ENCODE data around the gene AOPEP. TPM values are rescaled to one million over a fixed set of nuclear protein-coding genes. Genes with fewer than 3 reads are reported as not detected.
A peak's percentile ranks its signal among the peaks of the same experiment; 100 is the strongest.

AOPEP gene
- total RNA-seq, 4 donors from 2014 or later, result 80.7 to 428 (median 126) TPM

DNA sequence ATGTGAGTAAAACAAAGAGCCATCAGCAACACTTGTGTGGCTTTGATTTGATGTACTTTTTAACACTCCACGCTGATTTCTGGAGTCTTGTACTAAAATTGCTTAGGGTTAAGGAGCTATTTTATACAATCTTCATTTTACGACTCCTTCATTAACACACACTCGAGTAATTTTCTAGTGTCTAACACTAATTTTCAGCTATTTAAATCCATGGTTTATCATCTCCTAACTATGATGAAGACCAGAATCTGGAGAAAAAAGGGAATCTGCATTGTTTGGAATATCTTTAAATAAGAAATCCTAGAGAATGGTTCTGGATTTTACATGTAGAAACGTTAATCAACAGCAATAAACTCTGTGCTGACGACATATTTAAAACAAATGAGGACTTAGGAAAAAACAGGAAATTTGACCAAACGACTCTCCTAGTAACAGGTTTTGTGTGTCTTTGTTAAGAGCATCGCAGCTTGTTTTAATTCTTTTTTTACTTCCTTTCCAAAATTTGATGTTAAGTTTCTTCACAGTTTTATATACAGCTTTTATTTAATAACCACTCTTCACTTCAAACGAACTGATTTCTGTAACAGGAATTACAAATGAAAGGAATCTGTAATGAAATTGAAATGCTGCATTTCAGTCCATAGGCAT, 138.5 kb downstream of the AOPEP start:
- TF ChIP-seq, protein P1, sequence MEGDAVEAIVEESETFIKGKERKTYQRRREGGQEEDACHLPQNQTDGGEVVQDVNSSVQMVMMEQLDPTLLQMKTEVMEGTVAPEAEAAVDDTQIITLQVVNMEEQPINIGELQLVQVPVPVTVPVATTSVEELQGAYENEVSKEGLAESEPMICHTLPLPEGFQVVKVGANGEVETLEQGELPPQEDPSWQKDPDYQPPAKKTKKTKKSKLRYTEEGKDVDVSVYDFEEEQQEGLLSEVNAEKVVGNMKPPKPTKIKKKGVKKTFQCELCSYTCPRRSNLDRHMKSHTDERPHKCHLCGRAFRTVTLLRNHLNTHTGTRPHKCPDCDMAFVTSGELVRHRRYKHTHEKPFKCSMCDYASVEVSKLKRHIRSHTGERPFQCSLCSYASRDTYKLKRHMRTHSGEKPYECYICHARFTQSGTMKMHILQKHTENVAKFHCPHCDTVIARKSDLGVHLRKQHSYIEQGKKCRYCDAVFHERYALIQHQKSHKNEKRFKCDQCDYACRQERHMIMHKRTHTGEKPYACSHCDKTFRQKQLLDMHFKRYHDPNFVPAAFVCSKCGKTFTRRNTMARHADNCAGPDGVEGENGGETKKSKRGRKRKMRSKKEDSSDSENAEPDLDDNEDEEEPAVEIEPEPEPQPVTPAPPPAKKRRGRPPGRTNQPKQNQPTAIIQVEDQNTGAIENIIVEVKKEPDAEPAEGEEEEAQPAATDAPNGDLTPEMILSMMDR (IDR thresholded peaks at IDR 0.05), result no peak
- TF ChIP-seq POLR2A (IDR thresholded peaks at IDR 0.05), result no peak
- Histone ChIP-seq H3K36me3 (no peaks in the 10 kb centered on the region), H3K4me1 (peaks cover 19 to 23% of the 10 kb centered on the region in 2 donors), H3K9me3 (no peaks in the 10 kb centered on the region), H3K4me3 (no peak overlapping the region), H3K27me3 (no peaks in the 10 kb centered on the region), H3K27ac (peak overlapping the region; percentile 88 to 97)
- no peak for DNase-seq
- intact Hi-C loops (cut with DNase I; ENCODE audit: low total_unique reads), result loop anchor here (10.0 kb wide), 1 partner anchor 50 kb away; no protein-coding TSS in a partner anchor

DNA sequence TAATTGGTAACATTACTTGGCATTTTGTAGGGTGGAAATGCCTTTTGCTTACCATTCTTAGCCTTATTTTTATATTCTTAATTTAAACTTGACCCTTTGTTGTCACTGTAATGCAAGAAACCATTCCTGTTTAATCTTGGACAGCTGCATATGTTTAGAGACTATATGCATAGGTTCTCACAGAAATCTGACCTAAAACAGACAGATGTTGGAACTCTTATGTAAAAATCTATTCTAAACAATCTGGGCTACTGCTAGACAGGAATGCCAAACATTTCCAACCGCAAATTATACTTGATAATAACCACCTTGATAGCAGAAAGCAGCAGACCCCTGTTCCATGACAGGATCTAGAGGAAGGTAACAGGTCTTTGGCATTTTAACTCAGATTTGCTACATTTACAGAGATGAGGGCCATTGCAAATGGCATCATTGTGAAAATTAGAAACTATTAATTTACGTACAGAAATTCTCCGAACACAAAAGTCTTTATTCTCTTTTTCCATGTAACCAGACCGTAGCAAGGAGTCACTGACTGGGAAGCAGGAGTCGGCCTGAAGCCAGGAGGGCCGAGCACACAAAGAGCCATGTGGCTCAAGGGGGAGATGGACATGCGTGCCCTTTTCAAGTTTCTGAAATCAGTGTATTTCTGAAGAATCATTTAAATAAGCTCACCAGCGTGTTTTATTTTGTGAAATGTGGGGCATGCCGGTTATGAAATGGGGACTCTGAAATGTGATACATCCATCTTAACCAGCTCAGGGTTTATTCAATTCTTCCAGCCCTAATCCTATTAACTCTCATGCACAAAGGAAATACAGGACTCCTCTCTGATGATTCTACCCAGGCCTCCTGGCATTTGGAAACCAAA, 139.3 kb downstream of the AOPEP start:
- intact Hi-C loops (cut with DNase I; ENCODE audit: low total_unique reads), result loop anchor here (10.0 kb wide), 1 partner anchor 51 kb away; no protein-coding TSS in a partner anchor
- no peaks in the 10 kb centered on the region for H3K36me3 ChIP-seq
- no peak overlapping the region for H3K4me3 ChIP-seq
- no peaks in the 10 kb centered on the region for H3K27me3 ChIP-seq
- no peaks in the 10 kb centered on the region for H3K9me3 ChIP-seq
- peak; percentile 54 to 62 for DNase-seq
- TF ChIP-seq, protein P1 (IDR thresholded peaks at IDR 0.05), result no peak
- no peak for TF ChIP-seq POLR2A (IDR thresholded peaks at IDR 0.05)
- peaks cover 19 to 23% of the 10 kb centered on the region in 2 donors for H3K4me1 ChIP-seq
- peak overlapping the region; percentile 88 to 97 for H3K27ac ChIP-seq

DNA sequence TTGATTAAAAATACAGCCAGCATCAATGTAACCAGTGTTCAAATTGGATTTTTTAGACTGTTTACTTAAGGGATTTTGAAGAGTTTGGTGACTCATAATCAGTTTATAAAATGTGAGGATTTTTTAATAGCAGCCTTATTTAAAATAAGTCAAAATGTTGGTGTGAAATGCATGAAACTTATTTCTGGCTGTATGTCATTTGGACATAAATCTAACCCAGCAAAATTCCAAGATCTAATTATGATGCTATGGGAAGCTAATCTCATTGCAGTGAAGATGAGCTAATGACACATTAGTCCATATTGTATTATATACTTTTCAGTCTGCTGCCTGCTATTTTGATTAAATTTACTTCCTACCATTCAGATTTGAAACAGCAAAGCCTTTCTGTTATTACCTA, 140.3 kb downstream of the AOPEP start:
- no peak for DNase-seq
- peak overlapping the region; percentile 88 to 97 for H3K27ac ChIP-seq
- H3K4me1 ChIP-seq, result peaks cover 19 to 23% of the 10 kb centered on the region in 2 donors
- no peaks in the 10 kb centered on the region for H3K36me3 ChIP-seq
- H3K9me3 ChIP-seq, result no peaks in the 10 kb centered on the region
- no peaks in the 10 kb centered on the region for H3K27me3 ChIP-seq
- no peak for TF ChIP-seq POLR2A (IDR thresholded peaks at IDR 0.05)
- TF ChIP-seq, protein P1 (IDR thresholded peaks at IDR 0.05), result no peak
- intact Hi-C loops (cut with DNase I; ENCODE audit: low total_unique reads), result loop anchor here (10.0 kb wide), 1 partner anchor 52 kb away; no protein-coding TSS in a partner anchor
- no peak overlapping the region for H3K4me3 ChIP-seq

DNA sequence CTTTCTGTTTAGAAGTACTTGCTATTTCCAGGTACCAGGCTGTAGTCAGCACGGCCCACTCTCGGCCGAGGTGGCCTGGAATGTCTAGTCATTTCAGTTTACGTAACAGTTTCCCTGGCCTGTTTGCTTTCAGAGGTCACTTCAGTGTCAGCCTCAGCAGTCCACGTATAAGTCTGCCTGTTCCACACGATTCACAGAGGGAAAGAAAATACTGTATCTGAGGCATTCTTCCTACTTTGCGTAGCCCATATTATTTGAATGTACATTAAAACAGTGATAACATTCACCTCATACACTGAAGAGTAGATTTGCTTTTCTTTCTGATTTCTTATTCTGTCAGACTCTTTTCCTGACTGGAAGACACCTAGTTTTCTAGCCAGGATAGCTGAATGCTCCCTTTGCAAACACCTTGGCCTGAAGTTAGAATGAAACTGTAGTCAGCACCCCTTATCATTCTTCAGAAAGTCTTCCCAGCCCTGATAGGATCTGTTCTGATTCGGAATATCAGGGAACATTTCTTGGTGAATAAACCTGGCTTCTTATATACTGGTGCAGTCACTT, 140.9 kb downstream of the AOPEP start:
- no peaks in the 10 kb centered on the region for H3K9me3 ChIP-seq
- intact Hi-C loops (cut with DNase I; ENCODE audit: low total_unique reads), result loop anchor here (10.0 kb wide), 1 partner anchor 53 kb away; no protein-coding TSS in a partner anchor
- no peaks in the 10 kb centered on the region for H3K36me3 ChIP-seq
- peak overlapping the region; percentile 88 to 97 for H3K27ac ChIP-seq
- H3K27me3 ChIP-seq, result no peaks in the 10 kb centered on the region
- H3K4me1 ChIP-seq, result peaks cover 19 to 23% of the 10 kb centered on the region in 2 donors
- TF ChIP-seq POLR2A (IDR thresholded peaks at IDR 0.05), result peak in 1 of 2 donors; percentile 43
- TF ChIP-seq, protein P1 (IDR thresholded peaks at IDR 0.05), result no peak
- no peak overlapping the region for H3K4me3 ChIP-seq
- peak; percentile 57 to 75 for DNase-seq

All from uterus (tissue), 4 donors.